ENCODE data around the gene ADAM10. TPM values are rescaled to one million over a fixed set of nuclear protein-coding genes. Genes with fewer than 3 reads are reported as not detected.

Gene ADAM10
- total and polyA plus RNA-seq, 2 of the 4 experiments (the other 2 are of a cell fraction), result 110 to 185 TPM

GRCh38 chr15:58773024-58773423, 23.5 kb upstream of the ADAM10 start:
- H2BK5ac ChIP-seq (ENCODE audit: low read depth, low read length, poor library complexity, severe bottlenecking), result peak overlapping the region; percentile 81
- in situ Hi-C loops (cut with MboI; ENCODE audit: low sequenced_read_pairs) (loop anchor here (25.0 kb wide), 1 partner anchor 536 kb away; no protein-coding TSS in a partner anchor), dilution Hi-C loops (cut with HindIII; ENCODE audit: low sequenced_read_pairs, unreplicated experiment) (no loop called here), intact Hi-C loops (cut with micrococcal nuclease) (loop anchor here (5.0 kb wide), 3 partner anchors 159 to 546 kb away; partner anchors contain the start of gene SLTM)
- no peak for ATAC-seq (ENCODE audit: low read depth)
- peak overlapping the region in 1 of 2 experiments; percentile 49; a peak in 1 of 4 replicates for H4K8ac ChIP-seq (ENCODE audit: low read depth in 2 of 2, low read length in 2 of 2)
- H3K9ac ChIP-seq (ENCODE audit: low read depth, low read length), result peak overlapping the region; percentile 86
- H3K4me2 ChIP-seq (ENCODE audit: low read depth, low read length), result peak overlapping the region; percentile 95
- peaks cover 29% of the 10 kb centered on the region; the same call in 1 of the 2 replicates for H4K20me1 ChIP-seq (ENCODE audit: insufficient read depth, low read length)
- H3K18ac ChIP-seq (ENCODE audit: low read depth, low read length), result peak overlapping the region; percentile 54; the same call in 1 of the 2 replicates
- no peak overlapping the region for H4K91ac ChIP-seq (ENCODE audit: insufficient read depth, low read depth, low read length)
- H3K56ac ChIP-seq (ENCODE audit: extremely low read depth, insufficient read depth, low read length), result no peak overlapping the region
- ChIA-PET CTCF (interaction anchor here (0.6 kb wide), 1 partner anchor 21 kb away, joined by 5 read pairs; no protein-coding TSS in a partner anchor), POLR2A (ENCODE audit: unreplicated experiment) (no interaction called here)
- no peak overlapping the region for H2AFZ ChIP-seq (replicated peaks; ENCODE audit: low read length, poor library complexity)
- H3K4me1 ChIP-seq (ENCODE audit: control insufficient read depth, insufficient read depth, low read length), result no peaks in the 10 kb centered on the region
- peak overlapping the region; percentile 88 for H3K4me3 ChIP-seq (ENCODE audit: insufficient read depth, low read depth, low read length)
- DNase-seq, result no peak
- no TSS peak for BruUV-seq (replicated peaks)
- peaks cover 23 to 42% of the 10 kb centered on the region in 2 experiments for H3K79me1 ChIP-seq (ENCODE audit: low read depth in 1 of 2, low read length in 2 of 2)
- no peak overlapping the region for H2BK15ac ChIP-seq (ENCODE audit: low read depth, low read length)
- no CpG with 5 or more reads among the region's 4 CpGs for WGBS, 2 experiments (ENCODE audit: extremely low coverage in 2 of 2, insufficient read length in 1 of 2)
- H2BK120ac ChIP-seq (ENCODE audit: low read depth, low read length), result no peak overlapping the region
- no peak overlapping the region; the same call in 1 of the 2 replicates for H4K5ac ChIP-seq (ENCODE audit: low read depth, low read length)
- peak overlapping the region; percentile 29; the same call in 1 of the 2 replicates for H3K14ac ChIP-seq (replicated peaks; ENCODE audit: low read depth, low read length)
- H3K27me3 ChIP-seq (ENCODE audit: control insufficient read depth, insufficient read depth, low read length), result no peaks in the 10 kb centered on the region
- no peak overlapping the region for H2AK9ac ChIP-seq (replicated peaks; ENCODE audit: low read depth, low read length, poor library complexity)
- peaks cover 3% of the 10 kb centered on the region; the same call in 1 of the 2 replicates for H3K9me1 ChIP-seq (ENCODE audit: insufficient read depth, low read length)
- TF ChIP-seq MAFK (IDR thresholded peaks at IDR 0.05; ENCODE audit: low read depth, low read length) (no peak), POLR2A (IDR thresholded peaks at IDR 0.05; ENCODE audit: low read depth, low read length) (no peak), USF2 (IDR thresholded peaks at IDR 0.05; ENCODE audit: low read depth, low read length) (no peak), MXI1 (IDR thresholded peaks at IDR 0.05; ENCODE audit: borderline replicate concordance, low read depth, low read length) (no peak), BHLHE40 (IDR thresholded peaks at IDR 0.05; ENCODE audit: low read depth, low read length) (no peak), FOS (IDR thresholded peaks at IDR 0.05; ENCODE audit: low read depth, low read length) (no peak), RCOR1 (IDR thresholded peaks at IDR 0.05; ENCODE audit: insufficient replicate concordance, low read length) (no peak), MAZ (IDR thresholded peaks at IDR 0.05; ENCODE audit: borderline replicate concordance, low read depth, low read length) (no peak), ELK1 (IDR thresholded peaks at IDR 0.05; ENCODE audit: borderline replicate concordance, low read depth, low read length) (no peak), CHD1 (IDR thresholded peaks at IDR 0.05; ENCODE audit: low read depth, low read length) (no peak), NFE2L2 (IDR thresholded peaks at IDR 0.05; ENCODE audit: low read depth, low read length) (no peak), CEBPB (IDR thresholded peaks at IDR 0.05; ENCODE audit: low read depth, low read length) (no peak), CTCF (conservative IDR thresholded peaks at IDR 0.05; ENCODE audit: low read depth, low read length) (no peak), RAD21 (IDR thresholded peaks at IDR 0.05; ENCODE audit: low read length) (no peak), RFX5 (IDR thresholded peaks at IDR 0.05; ENCODE audit: low read depth, low read length) (no peak), SMC3 (IDR thresholded peaks at IDR 0.05; ENCODE audit: low read depth, low read length) (no peak)
- H3K27ac ChIP-seq (ENCODE audit: insufficient read depth, low read length), result peak overlapping the region; percentile 58; the same call in 1 of the 2 replicates
- H3K4ac ChIP-seq (ENCODE audit: low read depth, low read length), result no peak overlapping the region
- H2AK5ac ChIP-seq (ENCODE audit: low read depth, low read length), result peak overlapping the region; percentile 22; the same call in 1 of the 2 replicates
- peak overlapping the region; percentile 6; the same call in 1 of the 2 replicates for H3K23ac ChIP-seq (ENCODE audit: low read depth, low read length)
- H3K36me3 ChIP-seq (ENCODE audit: control insufficient read depth, insufficient read depth, low read length), result no peaks in the 10 kb centered on the region
- no peak overlapping the region for H2BK20ac ChIP-seq (ENCODE audit: low read depth, low read length)
- H3K9me3 ChIP-seq (ENCODE audit: control insufficient read depth, insufficient read depth, low read length), result no peaks in the 10 kb centered on the region
